Vagina (tissue), 2 donors: Measurements from ENCODE around the gene TCP11L2. TPM values are rescaled to one million over a fixed set of nuclear protein-coding genes. Genes with fewer than 3 reads are reported as not detected.
A peak's percentile ranks its signal among the peaks of the same experiment; 100 is the strongest.

ENCODE experiments used
- DNase-seq, 2 donors: peaks; one replicate each; pipeline ENCODE4 v3.0.0-alpha.2; 2017; ENCODE audit errors: extremely low spot score in 2 of 2
- H3K27ac ChIP-seq: fragments of 200-600 bp; sonication (generic); one replicate; pipeline ENCODE4 v1.5.1; 2019
- H3K27me3 ChIP-seq: fragments of 200-600 bp; sonication (generic); one replicate; pipeline ENCODE4 v1.5.1; 2019
- H3K36me3 ChIP-seq, 2 donors: fragments of 200-600 bp; sonication (generic); one replicate each; pipeline ENCODE4 v1.5.1; 2017 to 2019
- H3K4me1 ChIP-seq: fragments of 200-600 bp; sonication (generic); one replicate; pipeline ENCODE4 v1.5.1; 2019
- H3K4me3 ChIP-seq, 2 donors: fragments of 200-600 bp; sonication (generic); 1 replicate in 1 of 2; 2 replicates in 1 of 2; pipeline ENCODE4 v1.5.1; 2016 to 2019
- H3K9me3 ChIP-seq: fragments of 200-600 bp; sonication (generic); one replicate; pipeline ENCODE4 v1.5.1; 2019
- POLR2A ChIP-seq, 2 donors: fragments of 450-650 bp; IDR thresholded peaks; one replicate each; pipeline ENCODE4 v1.6.1; 2017; ENCODE audit warnings: antibody characterized with exemption in 2 of 2, mild to moderate bottlenecking in 2 of 2, moderate library complexity in 2 of 2
- POLR2AphosphoS5 ChIP-seq, 2 donors: sonication (generic); formaldehyde crosslinking; IDR thresholded peaks; one replicate each; pipeline ENCODE4 v1.9.0; 2017; ENCODE audit warnings: antibody characterized with exemption in 2 of 2, mild to moderate bottlenecking in 2 of 2, low read depth in 1 of 2; ENCODE audit not compliant: insufficient read depth in 1 of 2
- intact Hi-C: fragments of 100-400 bp; cut with DNase I; formaldehyde crosslinking; loops from one replicate; pipeline ENCODE4 v1.15.1; 2023
- total RNA-seq: library from RNA; depleted of rRNA; stranded (reverse); fragments of >200 nt; gene quantifications from one replicate; pipeline ENCODE4 v1.2.3, GENCODE V29; 2016
- TF ChIP-seq, protein P1 (sequence below), 3 experiments: fragments of 450-650 bp in 2 of 3; fragments of 200-600 bp in 1 of 3; sonication (generic) in 1 of 3; IDR thresholded peaks; one replicate each; pipeline ENCODE4 v1.5.1; 2017 to 2019; ENCODE audit warnings: antibody characterized with exemption in 3 of 3, mild to moderate bottlenecking in 2 of 3, moderate library complexity in 2 of 3

Gene TCP11L2
- total RNA-seq, 1 donor from 2014 or later, result 47.1 TPM

DNA sequence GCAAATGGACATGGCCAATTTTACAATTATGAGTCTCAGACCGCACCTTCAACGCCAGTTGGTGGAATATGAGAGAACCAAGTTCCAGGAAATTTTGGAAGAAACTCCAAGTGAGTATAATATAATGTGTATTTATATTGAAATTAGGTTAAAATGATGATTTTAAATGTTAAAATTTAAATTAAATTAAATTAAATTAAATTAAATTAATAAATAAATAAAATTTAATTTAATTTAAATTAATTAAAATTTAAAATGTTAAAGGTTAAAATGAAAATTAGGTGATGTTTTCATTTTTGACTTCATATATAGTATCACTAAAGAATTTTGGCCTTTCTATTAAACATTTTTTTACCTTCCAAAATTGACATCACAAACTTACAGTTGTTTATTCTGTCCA, 21.0 kb downstream of the TCP11L2 start:
- TF ChIP-seq POLR2A (IDR thresholded peaks at IDR 0.05) (no peak), POLR2AphosphoS5 (IDR thresholded peaks at IDR 0.05; ENCODE audit: insufficient read depth in 1 of 2, low read depth in 1 of 2) (no peak)
- TF ChIP-seq, protein P1, sequence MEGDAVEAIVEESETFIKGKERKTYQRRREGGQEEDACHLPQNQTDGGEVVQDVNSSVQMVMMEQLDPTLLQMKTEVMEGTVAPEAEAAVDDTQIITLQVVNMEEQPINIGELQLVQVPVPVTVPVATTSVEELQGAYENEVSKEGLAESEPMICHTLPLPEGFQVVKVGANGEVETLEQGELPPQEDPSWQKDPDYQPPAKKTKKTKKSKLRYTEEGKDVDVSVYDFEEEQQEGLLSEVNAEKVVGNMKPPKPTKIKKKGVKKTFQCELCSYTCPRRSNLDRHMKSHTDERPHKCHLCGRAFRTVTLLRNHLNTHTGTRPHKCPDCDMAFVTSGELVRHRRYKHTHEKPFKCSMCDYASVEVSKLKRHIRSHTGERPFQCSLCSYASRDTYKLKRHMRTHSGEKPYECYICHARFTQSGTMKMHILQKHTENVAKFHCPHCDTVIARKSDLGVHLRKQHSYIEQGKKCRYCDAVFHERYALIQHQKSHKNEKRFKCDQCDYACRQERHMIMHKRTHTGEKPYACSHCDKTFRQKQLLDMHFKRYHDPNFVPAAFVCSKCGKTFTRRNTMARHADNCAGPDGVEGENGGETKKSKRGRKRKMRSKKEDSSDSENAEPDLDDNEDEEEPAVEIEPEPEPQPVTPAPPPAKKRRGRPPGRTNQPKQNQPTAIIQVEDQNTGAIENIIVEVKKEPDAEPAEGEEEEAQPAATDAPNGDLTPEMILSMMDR (IDR thresholded peaks at IDR 0.05), result no peak
- Histone ChIP-seq H3K36me3 (peaks cover 0 to 64% of the 10 kb centered on the region in 2 donors), H3K9me3 (no peaks in the 10 kb centered on the region), H3K27ac (no peak overlapping the region), H3K4me3 (no peak overlapping the region), H3K4me1 (peaks cover 5% of the 10 kb centered on the region), H3K27me3 (no peaks in the 10 kb centered on the region)
- intact Hi-C loops, result no loop called here
- no peak for DNase-seq

DNA sequence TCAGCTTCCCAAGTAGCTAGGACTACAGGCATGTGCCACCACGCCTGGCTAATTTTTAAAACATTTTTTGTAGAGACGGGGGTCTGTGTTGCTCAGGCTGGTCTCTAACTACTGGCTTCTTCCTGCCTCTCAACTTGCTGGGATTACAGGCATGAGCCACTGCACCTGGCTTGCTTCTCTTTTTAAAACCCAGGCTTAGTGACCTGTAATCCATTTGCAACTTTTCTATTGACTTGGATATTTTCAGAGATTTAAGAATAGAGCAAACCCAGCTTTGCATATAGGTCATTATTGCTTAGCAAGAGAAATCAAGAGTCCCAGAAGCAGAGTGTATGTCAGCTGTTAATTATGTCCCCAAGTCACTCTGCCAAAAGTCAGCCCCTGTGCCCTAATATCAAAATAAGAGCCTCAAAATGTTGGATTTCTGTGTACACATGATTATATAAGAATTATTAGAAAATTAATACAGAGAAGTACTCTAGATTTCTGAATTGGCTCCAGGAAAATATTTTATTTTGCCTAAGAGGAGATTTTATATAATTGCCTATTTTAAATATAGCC, 24.9 kb downstream of the TCP11L2 start:
- intact Hi-C loops, result no loop called here
- H3K4me3 ChIP-seq, result no peak overlapping the region
- peaks cover 31% of the 10 kb centered on the region for H3K4me1 ChIP-seq
- TF ChIP-seq POLR2A (IDR thresholded peaks at IDR 0.05) (no peak), POLR2AphosphoS5 (IDR thresholded peaks at IDR 0.05; ENCODE audit: insufficient read depth in 1 of 2, low read depth in 1 of 2) (no peak)
- TF ChIP-seq, protein P1 (IDR thresholded peaks at IDR 0.05), result no peak
- peaks cover 0 to 39% of the 10 kb centered on the region in 2 donors for H3K36me3 ChIP-seq
- no peak for DNase-seq
- H3K9me3 ChIP-seq, result no peaks in the 10 kb centered on the region
- H3K27me3 ChIP-seq, result no peaks in the 10 kb centered on the region
- no peak overlapping the region for H3K27ac ChIP-seq

DNA sequence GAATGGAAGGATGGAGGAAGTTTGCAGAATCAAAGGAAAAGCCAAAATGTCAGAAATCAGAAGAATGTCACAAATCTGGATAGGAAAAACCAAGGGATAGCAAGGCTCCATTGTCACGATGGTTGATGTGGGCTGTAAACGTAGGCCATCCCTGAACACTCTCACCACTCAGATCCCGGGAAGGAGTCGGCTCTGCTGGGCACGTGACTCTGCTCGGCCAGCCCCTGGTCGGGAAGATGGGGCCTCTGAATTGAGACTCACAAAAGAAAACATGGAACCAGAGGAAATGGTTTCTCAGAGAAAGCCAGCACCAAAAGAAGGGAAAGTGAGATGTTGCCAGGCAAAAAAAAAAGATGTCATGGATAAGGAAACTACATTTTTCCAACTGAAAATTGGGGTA, 26.2 kb downstream of the TCP11L2 start:
- H3K4me3 ChIP-seq, result no peak overlapping the region
- no peak for TF ChIP-seq POLR2AphosphoS5 (IDR thresholded peaks at IDR 0.05; ENCODE audit: insufficient read depth in 1 of 2, low read depth in 1 of 2)
- TF ChIP-seq POLR2A (IDR thresholded peaks at IDR 0.05), result no peak
- TF ChIP-seq, protein P1 (IDR thresholded peaks at IDR 0.05), result no peak
- H3K27me3 ChIP-seq, result no peaks in the 10 kb centered on the region
- H3K9me3 ChIP-seq, result no peaks in the 10 kb centered on the region
- intact Hi-C loops, result no loop called here
- peaks cover 31% of the 10 kb centered on the region for H3K4me1 ChIP-seq
- H3K27ac ChIP-seq, result peak overlapping the region; percentile 68
- no peak for DNase-seq
- peaks cover 0 to 37% of the 10 kb centered on the region in 2 donors for H3K36me3 ChIP-seq

- Histone ChIP-seq H3K4me1 (peaks cover 31% of the 10 kb centered on the region), H3K36me3 (peaks cover 0 to 30% of the 10 kb centered on the region in 2 donors), H3K27ac (peak overlapping the region; percentile 68), H3K9me3 (no peaks in the 10 kb centered on the region), H3K27me3 (no peaks in the 10 kb centered on the region), H3K4me3 (no peak overlapping the region)
- TF ChIP-seq, protein P1 (IDR thresholded peaks at IDR 0.05), result no peak
- TF ChIP-seq POLR2A (IDR thresholded peaks at IDR 0.05) (no peak), POLR2AphosphoS5 (IDR thresholded peaks at IDR 0.05; ENCODE audit: insufficient read depth in 1 of 2, low read depth in 1 of 2) (no peak)
- DNase-seq, result no peak
- intact Hi-C loops, result no loop called here
Measured at GRCh38 chr12:106329231-106329982, 26.9 kb downstream of the TCP11L2 start.

- TF ChIP-seq, protein P1 (IDR thresholded peaks at IDR 0.05), result no peak
- TF ChIP-seq POLR2A (IDR thresholded peaks at IDR 0.05), result no peak
- no peak for TF ChIP-seq POLR2AphosphoS5 (IDR thresholded peaks at IDR 0.05; ENCODE audit: insufficient read depth in 1 of 2, low read depth in 1 of 2)
- Histone ChIP-seq H3K27ac (peak overlapping the region; percentile 68), H3K27me3 (no peaks in the 10 kb centered on the region), H3K4me3 (no peak overlapping the region), H3K4me1 (peaks cover 50% of the 10 kb centered on the region), H3K9me3 (no peaks in the 10 kb centered on the region), H3K36me3 (peaks cover 0 to 19% of the 10 kb centered on the region in 2 donors)
- no peak for DNase-seq
- intact Hi-C loops, result no loop called here
Measured at GRCh38 chr12:106331599-106331998, 29.1 kb downstream of the TCP11L2 start.
